Panc1 (cell line): Measurements from ENCODE around the gene LRRC8C. TPM values are rescaled to one million over a fixed set of nuclear protein-coding genes. Genes with fewer than 3 reads are reported as not detected.

ENCODE experiments used
- ATAC-seq: fragments of 200-7000 bp; cut with Tn5 transposase; 2 replicates; pipeline ENCODE4 v1.9.1; 2020; ENCODE audit warnings: mild to moderate bottlenecking, moderate library complexity
- BruUV-seq: library from RNA; stranded (reverse); fragments of 400-500 nt; replicated peaks from 2 replicates; lab custom pipeline; 2021; lab: Mats Ljungman, UMichigan
- CTCF ChIA-PET: fragments of 300-600 bp; sonication (Branson Sonifier 250); formaldehyde crosslinking; loops from one replicate; lab custom pipeline; 2022; ENCODE audit warnings: antibody characterized with exemption; lab: Charles Lee
- POLR2A ChIA-PET: fragments of 300-600 bp; sonication (Branson Sonifier 250); formaldehyde crosslinking; loops from one replicate; lab custom pipeline; 2022; ENCODE audit warnings: antibody characterized with exemption; lab: Charles Lee
- DNase-seq: peaks from one replicate; pipeline ENCODE4 v3.0.0-alpha.2; 2010; ENCODE audit warnings: low read depth, low spot score
- H3K27ac ChIP-seq: 2 replicates; pipeline ENCODE4 v1.5.1; 2011; ENCODE audit warnings: mild to moderate bottlenecking, low read length, inconsistent platforms
- H3K27me3 ChIP-seq: fragments of 200-500 bp; sonication (Bioruptor generic); 2 replicates; pipeline ENCODE4 v1.6.0; 2014; ENCODE audit warnings: low read length, inconsistent platforms; ENCODE audit not compliant: control insufficient read depth, insufficient read depth
- H3K36me3 ChIP-seq: fragments of 200-500 bp; sonication (Bioruptor generic); 2 replicates; pipeline ENCODE4 v1.5.1; 2014; ENCODE audit warnings: inconsistent platforms, mild to moderate bottlenecking, low read length, moderate library complexity; ENCODE audit not compliant: control insufficient read depth, insufficient read depth
- H3K4me1 ChIP-seq: 2 replicates; pipeline ENCODE4 v1.5.1; 2011; ENCODE audit warnings: inconsistent platforms, mild to moderate bottlenecking, low read length, moderate library complexity; ENCODE audit not compliant: control insufficient read depth, insufficient read depth
- H3K4me3 ChIP-seq, 2 experiments: 2 replicates each; pipeline ENCODE4 v1.5.1; 2011 to 2012; ENCODE audit warnings: low read depth in 2 of 2, low read length in 2 of 2, mild to moderate bottlenecking in 2 of 2, inconsistent platforms in 1 of 2, moderate library complexity in 1 of 2
- H3K9me3 ChIP-seq: fragments of 200-500 bp; sonication (Bioruptor generic); 2 replicates; pipeline ENCODE4 v1.5.1; 2014; ENCODE audit warnings: low read depth, mild to moderate bottlenecking, inconsistent platforms, low read length, moderate library complexity; ENCODE audit not compliant: control insufficient read depth, insufficient read depth
- POLR2AphosphoS5 ChIP-seq: IDR thresholded peaks from 2 replicates; pipeline ENCODE4 v1.6.1; 2012; ENCODE audit warnings: mild to moderate bottlenecking, low read depth, low read length, moderate library complexity
- SIN3A ChIP-seq: IDR thresholded peaks from 2 replicates; pipeline ENCODE4 v1.6.1; 2012; ENCODE audit warnings: low read depth, mild to moderate bottlenecking, low read length, moderate library complexity, borderline replicate concordance; ENCODE audit not compliant: insufficient read depth
- TCF7L2 ChIP-seq: IDR thresholded peaks from 2 replicates; pipeline ENCODE4 v1.6.1; 2011; ENCODE audit warnings: mild to moderate bottlenecking, low read depth, low read length, inconsistent platforms
- in situ Hi-C: cut with HindIII; loops from 2 replicates; pipeline ENCODE4 v1.10.0; 2016; ENCODE audit warnings: low sequenced_read_pairs, low pct_unique_long_range_greater_than_20kb
- intact Hi-C: fragments of 100-400 bp; cut with micrococcal nuclease; formaldehyde crosslinking; loops from one replicate; pipeline ENCODE4 v1.10.0; 2022; ENCODE audit not compliant: unreplicated experiment
- total RNA-seq: library from RNA; stranded (reverse); gene quantifications from one replicate; pipeline ENCODE4 v1.2.1, GENCODE V29; 2021; ENCODE audit not compliant: unreplicated experiment
- TF ChIP-seq, protein P1 (sequence below), 2 experiments: IDR thresholded peaks; 2 replicates each; pipeline ENCODE4 v1.6.1; 2011 to 2012; ENCODE audit warnings: low read depth in 2 of 2, control low read depth in 1 of 2, low read length in 1 of 2, mild to moderate bottlenecking in 1 of 2, moderate library complexity in 1 of 2; ENCODE audit not compliant: insufficient read depth in 1 of 2
- TF ChIP-seq, protein P2 (sequence below): fragments of 450-650 bp; IDR thresholded peaks from 2 replicates; pipeline ENCODE4 v1.5.1; 2017; ENCODE audit warnings: mild to moderate bottlenecking

LRRC8C gene
- total RNA-seq, 1 experiment from 2014 or later: 17.1 TPM

DNA sequence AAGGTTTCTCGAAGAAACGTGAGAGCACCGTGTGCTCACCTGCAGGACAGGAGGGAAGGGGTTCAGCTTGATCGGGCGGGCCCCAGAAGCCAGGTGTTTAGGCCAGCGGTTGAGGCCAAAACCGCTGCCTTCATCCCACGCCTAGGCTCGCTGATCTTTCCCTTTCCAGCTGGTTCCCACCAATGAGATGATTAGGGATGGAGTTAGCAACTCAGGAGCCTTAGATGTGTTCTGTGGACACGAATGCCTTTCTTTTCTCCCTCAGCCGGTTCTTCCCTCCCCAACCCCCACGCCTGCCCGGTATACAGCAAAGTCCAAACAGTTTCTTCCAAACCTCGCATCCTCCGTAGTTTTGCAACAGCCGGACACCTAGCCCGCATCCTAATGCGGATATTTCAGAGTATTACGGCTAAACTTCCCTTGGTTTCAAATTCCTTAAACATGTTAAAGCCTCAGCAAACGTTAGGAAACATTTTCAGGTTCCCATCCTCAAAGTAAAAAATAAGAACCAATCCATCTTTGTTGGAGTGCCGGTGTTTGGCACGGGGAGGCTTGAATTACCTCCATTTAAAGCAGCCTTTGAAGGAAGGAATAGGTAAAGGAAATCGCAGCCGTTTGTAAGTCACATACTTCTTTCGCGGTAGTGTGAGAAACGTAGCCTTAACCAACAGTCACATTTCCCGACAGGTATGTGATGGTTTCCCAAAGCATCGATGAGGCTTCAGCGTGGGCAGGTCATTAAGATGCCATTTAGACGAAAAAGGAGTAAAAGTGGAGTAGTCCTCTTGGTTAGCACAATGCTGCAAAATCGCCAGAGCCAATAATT, 1.1 kb downstream of the LRRC8C start:
- peak overlapping the region; percentile 72 to 87 for H3K4me3 ChIP-seq
- DNase-seq (no peak), ATAC-seq (peak; percentile 23)
- TF ChIP-seq POLR2AphosphoS5 (no peak), TCF7L2 (no peak), SIN3A (0 out of 2 replicates have a peak, but pooled peaks have one; percentile 17)
- TF ChIP-seq, protein P1, sequence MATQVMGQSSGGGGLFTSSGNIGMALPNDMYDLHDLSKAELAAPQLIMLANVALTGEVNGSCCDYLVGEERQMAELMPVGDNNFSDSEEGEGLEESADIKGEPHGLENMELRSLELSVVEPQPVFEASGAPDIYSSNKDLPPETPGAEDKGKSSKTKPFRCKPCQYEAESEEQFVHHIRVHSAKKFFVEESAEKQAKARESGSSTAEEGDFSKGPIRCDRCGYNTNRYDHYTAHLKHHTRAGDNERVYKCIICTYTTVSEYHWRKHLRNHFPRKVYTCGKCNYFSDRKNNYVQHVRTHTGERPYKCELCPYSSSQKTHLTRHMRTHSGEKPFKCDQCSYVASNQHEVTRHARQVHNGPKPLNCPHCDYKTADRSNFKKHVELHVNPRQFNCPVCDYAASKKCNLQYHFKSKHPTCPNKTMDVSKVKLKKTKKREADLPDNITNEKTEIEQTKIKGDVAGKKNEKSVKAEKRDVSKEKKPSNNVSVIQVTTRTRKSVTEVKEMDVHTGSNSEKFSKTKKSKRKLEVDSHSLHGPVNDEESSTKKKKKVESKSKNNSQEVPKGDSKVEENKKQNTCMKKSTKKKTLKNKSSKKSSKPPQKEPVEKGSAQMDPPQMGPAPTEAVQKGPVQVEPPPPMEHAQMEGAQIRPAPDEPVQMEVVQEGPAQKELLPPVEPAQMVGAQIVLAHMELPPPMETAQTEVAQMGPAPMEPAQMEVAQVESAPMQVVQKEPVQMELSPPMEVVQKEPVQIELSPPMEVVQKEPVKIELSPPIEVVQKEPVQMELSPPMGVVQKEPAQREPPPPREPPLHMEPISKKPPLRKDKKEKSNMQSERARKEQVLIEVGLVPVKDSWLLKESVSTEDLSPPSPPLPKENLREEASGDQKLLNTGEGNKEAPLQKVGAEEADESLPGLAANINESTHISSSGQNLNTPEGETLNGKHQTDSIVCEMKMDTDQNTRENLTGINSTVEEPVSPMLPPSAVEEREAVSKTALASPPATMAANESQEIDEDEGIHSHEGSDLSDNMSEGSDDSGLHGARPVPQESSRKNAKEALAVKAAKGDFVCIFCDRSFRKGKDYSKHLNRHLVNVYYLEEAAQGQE (IDR thresholded peaks at IDR 0.05; ENCODE audit: insufficient read depth in 1 of 2, low read depth in 2 of 2, low read length in 1 of 2): no peak
- TF ChIP-seq, protein P2, sequence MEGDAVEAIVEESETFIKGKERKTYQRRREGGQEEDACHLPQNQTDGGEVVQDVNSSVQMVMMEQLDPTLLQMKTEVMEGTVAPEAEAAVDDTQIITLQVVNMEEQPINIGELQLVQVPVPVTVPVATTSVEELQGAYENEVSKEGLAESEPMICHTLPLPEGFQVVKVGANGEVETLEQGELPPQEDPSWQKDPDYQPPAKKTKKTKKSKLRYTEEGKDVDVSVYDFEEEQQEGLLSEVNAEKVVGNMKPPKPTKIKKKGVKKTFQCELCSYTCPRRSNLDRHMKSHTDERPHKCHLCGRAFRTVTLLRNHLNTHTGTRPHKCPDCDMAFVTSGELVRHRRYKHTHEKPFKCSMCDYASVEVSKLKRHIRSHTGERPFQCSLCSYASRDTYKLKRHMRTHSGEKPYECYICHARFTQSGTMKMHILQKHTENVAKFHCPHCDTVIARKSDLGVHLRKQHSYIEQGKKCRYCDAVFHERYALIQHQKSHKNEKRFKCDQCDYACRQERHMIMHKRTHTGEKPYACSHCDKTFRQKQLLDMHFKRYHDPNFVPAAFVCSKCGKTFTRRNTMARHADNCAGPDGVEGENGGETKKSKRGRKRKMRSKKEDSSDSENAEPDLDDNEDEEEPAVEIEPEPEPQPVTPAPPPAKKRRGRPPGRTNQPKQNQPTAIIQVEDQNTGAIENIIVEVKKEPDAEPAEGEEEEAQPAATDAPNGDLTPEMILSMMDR: no peak
- in situ Hi-C loops (no loop called here), intact Hi-C loops (loop anchor here (1.0 kb wide), 1 partner anchor 129 kb away; no protein-coding TSS in a partner anchor)
- no TSS peak for BruUV-seq
- CTCF ChIA-PET: interaction anchor here (4.0 kb wide), 1 partner anchor 129 kb away, joined by 28 read pairs; no protein-coding TSS in a partner anchor
- H3K36me3 ChIP-seq: no peaks in the 10 kb centered on the region
- H3K27me3 ChIP-seq: no peaks in the 10 kb centered on the region
- H3K9me3 ChIP-seq: no peaks in the 10 kb centered on the region
- POLR2A ChIA-PET: no interaction called here
- peak overlapping the region; percentile 91 for H3K27ac ChIP-seq
- peaks cover 36% of the 10 kb centered on the region for H3K4me1 ChIP-seq

DNA sequence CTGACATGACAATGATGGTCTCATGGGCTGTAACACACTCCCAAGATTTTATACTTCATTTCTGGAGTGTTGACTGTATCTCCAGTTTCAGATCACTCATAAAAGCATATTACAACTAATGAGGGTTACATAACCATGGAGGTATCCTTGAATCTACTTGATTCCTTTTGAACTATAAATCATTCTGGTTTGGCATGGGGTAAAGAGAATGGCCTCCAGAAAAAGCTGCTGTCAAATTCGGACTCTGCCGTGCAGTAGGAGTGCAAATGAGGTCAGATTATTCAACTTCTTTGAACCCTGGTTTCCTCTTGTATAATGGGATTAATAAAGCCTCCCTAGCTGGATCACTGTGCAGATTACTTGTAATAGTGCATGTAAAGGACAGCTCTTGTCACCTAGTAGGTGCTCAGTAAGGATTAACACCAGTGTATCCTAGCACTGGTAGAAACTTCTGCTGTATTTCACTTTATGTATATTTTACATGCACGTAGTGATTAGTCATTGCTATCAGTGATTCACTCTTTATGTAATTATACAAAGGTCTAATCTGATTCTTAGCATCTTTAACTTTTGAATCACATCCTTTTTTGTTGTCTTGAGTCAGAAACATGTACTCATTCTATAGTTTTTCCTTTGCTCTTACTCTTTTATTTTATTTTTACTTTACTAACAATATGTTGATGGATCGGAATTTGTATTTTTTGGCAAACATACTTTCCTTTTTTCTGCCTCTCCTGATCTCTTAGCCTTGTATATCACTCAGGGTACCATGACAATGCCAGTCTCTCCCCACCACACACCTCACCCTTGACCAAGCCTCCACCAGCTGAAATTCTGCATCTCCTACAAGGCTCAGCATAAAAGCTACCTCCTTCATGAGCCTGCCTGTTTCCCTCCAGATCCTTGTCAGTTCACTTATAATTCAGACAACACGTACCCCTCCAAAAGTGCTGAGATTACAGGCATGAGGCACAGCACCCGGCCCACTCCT, 3.2 kb downstream of the LRRC8C start:
- no peak for TF ChIP-seq TCF7L2
- TF ChIP-seq, protein P2: no peak
- no peak for TF ChIP-seq SIN3A
- no peak for TF ChIP-seq POLR2AphosphoS5
- TF ChIP-seq, protein P1 (IDR thresholded peaks at IDR 0.05; ENCODE audit: insufficient read depth in 1 of 2, low read depth in 2 of 2, low read length in 1 of 2): no peak
- CTCF ChIA-PET: interaction anchor here (0.5 to 4.0 kb wide), 2 partner anchors 117 to 127 kb away, joined by 4 to 28 read pairs; no protein-coding TSS in a partner anchor
- in situ Hi-C loops: no loop called here

More for the DNA sequence above, 3.2 kb downstream of the LRRC8C start:
- intact Hi-C loops: loop anchor here (5.0 kb wide), 1 partner anchor 41 kb away; no protein-coding TSS in a partner anchor
- no peaks in the 10 kb centered on the region for H3K27me3 ChIP-seq
- DNase-seq (peak; percentile 76), ATAC-seq (no peak)
- no TSS peak for BruUV-seq
- peaks cover 36% of the 10 kb centered on the region for H3K4me1 ChIP-seq
- POLR2A ChIA-PET: interaction anchor here (1.1 kb wide), 1 partner anchor 11 kb away, joined by 4 read pairs; no protein-coding TSS in a partner anchor
- no peak overlapping the region for H3K4me3 ChIP-seq
- no peaks in the 10 kb centered on the region for H3K9me3 ChIP-seq
- H3K27ac ChIP-seq: peak overlapping the region; percentile 51
- H3K36me3 ChIP-seq: no peaks in the 10 kb centered on the region
